CD4-positive, alpha-beta T cell treated with Interleukin-10 for 1 hour (primary cell): Measurements from ENCODE around the gene LAMB1.

Source experiments
- DNase-seq: peaks from one replicate; pipeline ENCODE4 v3.0.0-alpha.2; 2020

The LAMB1 gene

DNA sequence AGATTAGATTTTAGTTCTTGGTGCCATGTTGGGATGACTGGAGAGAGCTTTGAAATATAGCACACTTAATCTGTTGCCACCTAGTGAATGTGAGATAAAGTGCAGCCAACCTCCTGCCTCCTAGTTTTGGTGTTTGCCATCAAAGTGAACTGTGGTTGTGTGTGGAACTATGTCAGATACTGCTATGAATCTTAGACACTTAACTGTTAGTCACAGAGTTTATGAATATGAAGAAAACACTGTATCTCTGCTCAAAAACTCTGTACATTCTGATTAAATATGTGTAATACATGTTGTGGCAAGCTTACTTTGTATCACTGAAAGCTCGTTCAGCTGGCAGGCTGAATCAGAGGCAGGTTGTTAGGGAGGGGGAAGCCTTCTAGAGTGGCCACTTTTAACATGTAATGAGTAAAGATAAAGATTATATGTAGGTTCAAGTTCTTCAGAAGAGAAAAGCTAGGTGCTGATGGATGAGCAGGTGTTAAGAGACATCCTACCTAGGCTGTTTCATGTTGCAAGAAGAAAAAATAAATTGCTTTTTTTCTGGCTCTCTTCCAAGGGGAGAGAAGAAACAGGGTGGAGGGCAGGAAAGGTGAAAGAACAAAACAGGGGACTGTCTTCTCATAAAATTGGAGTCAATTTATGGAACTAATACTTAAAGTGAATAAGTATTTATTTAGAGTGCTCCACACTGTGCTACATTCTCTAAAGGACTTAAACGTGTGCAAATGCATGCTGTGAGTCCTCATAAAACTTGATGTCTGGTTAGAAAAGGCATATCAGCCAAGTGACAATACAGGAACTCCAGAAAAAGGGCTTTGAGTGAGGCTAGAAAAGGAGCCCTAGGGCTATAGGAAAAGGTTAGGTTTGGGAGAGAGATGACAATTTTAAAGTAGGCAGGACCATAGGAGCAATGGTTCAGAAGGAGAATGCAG, 14.1 kb upstream of the LAMB1 start:
- DNase-seq = no peak

DNA sequence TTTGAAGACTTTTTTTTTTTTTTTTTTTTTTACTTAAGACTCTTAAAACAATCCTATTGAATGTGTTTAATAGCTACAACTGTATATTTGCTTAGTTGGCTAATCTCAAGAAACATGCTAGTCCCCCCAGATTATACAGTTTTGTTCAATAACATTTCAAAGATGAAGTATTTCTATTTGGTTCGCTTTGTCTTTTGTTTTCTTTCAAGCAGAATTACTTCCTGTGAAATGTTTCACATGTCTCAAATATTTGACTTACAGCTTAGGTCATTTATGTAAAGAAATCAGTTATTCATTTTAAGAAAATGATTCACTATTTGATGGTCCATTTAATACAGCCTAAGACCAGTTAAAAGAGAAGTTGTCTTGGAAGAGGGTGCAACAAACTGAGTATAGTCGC, 12.8 kb upstream of the LAMB1 start:
- no peak for DNase-seq

DNA sequence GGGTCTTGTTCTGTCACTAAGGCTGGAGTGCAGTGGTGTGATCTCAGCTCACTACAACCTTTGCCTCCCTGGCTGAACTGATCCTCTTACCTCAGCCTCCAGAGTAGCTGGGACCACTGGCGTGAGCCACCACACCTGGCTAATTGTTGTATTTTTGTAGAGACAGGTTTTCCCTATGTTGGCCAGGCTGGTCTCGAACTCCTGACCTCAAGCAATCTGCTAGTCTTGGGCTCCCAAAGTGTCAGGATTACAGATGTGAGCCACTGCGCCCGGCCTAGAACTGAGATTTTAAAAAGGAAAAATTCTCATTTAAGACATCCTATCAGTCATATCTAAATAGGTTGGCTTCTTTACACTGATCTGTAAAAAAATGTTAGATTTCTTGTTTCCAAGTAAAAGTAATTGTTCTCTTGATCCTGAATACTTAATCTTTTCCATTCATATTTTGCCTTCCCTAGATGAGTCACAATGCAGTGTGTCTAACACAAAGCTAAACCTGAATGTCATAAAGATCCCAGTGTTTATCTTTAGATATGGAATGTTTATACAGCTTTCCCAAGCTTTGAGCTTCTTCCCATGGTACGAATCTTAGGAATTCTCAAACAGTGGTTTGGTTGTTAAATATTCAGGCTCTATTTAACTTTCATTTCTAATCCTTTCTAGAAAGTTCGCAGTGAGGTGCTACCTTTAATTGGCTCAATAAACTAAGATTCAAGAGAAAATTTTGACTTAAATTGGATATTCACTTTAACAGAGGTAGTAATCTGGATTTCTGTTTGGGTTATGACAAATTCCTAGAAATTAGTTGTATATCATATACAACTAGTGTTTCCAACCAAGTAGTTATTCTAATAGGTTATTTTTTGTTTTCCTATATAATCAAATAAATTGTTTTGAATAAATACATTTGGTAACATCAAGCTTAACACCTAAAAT, 12.1 kb upstream of the LAMB1 start:
- DNase-seq = no peak

DNA sequence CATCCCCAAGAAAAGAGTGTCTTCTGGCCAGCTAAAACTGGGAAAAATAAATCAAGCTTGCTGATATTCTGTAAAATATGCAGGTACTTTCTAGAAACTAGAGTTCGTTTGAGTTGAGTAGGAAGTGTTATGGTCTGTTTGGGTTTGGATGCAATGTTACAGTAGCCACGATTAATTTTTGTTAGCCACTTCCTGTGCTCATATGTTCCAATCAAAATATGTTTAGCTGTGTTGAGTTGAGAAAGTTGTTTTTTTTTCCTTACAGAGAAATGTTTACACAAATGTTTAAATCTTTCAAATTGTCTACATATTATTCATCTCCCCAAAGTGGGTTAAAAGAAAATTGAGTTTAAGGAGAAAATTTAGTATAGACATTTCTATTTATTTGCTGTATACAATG, 11.3 kb upstream of the LAMB1 start:
- no peak for DNase-seq

DNA sequence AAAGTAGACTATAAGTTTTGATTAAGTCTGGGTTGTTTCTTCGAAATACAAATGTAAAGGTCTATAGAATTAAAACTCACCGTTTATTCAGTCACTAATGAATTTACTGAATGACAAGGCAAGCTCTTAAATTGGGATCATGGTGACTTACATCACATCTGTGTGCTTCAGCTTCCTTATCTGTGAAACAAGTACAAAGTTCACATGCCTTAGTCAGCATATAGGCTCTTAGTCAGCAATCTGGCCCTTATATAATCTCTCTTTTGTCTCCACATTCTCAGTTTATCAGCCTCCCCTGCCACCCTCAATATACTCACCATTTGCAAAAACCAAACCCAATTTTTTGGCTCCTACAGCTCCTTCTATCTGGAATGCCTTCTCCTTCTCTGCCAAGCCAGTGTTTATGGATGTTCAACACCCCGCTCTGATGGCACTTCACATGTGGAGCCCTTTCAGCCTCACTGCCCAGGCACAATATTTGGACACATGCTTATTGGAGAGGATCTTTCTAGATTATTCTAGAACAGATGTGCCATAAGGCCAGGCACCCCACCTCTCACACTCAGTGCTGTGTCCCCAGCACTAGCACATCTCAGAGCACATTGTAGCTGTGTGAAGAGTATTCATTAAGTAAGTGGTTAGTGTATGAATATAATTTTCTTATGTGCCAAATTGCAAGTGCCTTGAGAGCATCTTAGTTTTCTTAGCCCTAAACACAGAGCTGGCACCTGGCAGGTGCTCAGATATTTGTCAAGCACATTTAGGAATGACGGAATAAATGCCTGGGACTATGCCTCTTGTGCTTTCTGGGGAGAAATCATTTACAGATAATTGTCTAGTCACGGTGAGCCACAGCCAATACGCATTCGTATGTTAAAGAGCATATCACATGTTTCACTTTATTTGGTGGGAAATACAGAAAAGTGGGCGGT, 9.8 kb upstream of the LAMB1 start:
- no peak for DNase-seq

DNA sequence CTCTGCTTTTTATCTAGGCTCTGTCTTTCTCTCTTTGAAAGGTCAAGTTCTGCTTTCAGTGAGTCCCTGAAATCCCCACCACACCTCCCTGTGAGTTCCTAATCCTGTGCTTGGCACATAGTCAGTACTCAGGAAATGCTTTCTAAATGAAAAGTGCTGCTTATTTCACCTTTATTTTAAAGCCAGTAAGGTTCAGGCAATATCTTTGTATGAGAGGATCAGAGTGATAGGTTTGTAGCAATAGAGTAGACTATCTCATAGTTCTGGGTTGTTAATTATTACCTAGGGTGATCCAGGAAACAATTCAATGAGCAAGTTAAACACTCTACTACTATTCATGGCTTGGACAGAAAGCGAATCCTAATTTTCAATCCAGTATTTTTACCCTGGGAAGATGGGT, 7.4 kb upstream of the LAMB1 start:
- DNase-seq = no peak

DNA sequence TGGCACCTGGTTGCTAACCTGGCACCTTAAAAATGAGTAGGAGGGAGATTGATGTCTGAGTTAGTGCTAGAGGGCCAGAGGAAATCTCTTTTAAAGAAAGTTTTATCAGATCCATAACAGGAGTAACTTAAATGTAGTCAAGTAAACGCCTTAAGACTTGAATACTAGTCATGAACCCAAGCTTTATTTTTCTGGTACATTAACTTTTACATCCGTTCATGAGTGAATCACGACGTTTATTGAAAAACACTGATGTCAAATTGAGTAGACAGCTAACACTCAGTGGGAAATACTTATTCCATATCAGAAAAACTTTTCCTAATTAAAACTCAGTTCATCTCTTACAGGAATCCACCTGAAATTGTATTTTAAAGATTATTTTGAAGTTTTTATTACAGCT, 6.9 kb upstream of the LAMB1 start:
- no peak for DNase-seq

DNA sequence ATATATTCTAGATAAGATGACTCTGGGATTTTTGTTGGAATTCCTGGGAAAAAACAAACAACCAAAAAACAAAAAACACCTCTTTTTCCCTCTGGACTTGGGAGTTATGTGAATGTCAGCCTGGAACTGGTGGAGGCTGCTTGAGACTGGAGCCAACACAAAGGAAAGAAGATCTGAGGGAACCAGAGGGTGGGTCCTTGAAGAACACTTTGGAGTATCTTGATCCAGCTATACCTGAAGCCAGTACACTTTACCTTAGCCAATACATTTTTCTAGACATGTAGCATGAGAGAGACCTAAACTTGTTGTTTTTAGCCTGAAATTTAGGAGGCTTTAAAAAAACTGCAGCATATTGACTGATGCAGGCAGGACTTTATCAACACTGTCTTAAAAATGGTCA, 5.9 kb upstream of the LAMB1 start:
- no peak for DNase-seq

DNA sequence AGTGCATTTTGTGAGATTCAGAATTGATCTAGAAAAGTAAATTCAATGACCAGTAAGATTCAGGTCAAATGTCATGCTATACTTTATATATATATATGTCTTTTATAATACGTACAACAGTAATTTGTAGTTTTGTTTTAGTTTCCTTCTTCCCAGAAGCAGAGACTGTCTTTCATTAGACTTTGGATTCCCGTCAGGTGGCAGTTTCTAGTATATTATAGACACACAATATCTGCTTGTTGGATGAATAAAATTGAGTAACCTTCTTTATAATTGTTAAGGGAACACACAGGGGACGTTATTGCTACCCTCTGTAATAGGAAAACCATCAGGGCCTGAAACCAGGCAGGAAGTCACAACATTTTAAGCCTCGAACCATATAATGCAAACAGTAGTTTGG, 5.3 kb upstream of the LAMB1 start:
- no peak for DNase-seq

DNA sequence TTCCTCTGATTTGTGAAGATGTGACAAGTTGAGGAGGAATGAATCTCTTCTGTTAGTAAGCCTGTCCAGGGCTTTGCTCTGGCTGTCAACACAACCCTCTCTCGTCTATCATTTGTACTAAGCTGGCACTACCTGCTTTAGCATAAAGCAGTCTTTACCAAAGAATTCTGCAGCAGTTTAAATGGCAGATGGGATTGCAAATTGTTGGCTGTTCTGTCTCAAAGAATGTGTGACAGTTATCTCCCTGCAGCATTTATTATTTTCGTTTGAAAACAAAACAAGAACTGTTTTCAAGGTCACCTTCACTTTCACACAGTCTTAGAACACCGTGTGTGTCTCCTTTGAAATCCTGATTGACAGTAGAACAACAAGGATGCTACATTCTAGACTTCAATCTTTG, 4.8 kb upstream of the LAMB1 start:
- no peak for DNase-seq

DNA sequence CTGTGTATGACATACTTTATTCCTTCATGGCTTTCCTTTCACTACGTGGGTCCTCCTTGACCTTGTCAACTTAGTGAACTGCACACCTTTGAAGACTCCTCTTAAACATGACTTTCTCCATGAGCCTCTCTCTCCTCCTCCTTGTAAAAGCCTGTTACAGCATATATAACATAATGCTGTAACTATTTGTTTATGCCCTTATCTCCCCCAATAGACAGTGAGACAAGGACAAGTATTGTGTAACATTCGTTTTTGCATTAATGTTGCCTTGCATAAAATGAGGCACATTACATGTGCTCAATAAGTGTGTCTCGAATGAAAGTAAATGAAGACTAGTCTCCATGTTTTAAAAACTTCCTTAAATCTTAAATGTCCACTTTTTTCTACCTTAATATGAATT, 4.3 kb upstream of the LAMB1 start:
- DNase-seq = no peak

DNA sequence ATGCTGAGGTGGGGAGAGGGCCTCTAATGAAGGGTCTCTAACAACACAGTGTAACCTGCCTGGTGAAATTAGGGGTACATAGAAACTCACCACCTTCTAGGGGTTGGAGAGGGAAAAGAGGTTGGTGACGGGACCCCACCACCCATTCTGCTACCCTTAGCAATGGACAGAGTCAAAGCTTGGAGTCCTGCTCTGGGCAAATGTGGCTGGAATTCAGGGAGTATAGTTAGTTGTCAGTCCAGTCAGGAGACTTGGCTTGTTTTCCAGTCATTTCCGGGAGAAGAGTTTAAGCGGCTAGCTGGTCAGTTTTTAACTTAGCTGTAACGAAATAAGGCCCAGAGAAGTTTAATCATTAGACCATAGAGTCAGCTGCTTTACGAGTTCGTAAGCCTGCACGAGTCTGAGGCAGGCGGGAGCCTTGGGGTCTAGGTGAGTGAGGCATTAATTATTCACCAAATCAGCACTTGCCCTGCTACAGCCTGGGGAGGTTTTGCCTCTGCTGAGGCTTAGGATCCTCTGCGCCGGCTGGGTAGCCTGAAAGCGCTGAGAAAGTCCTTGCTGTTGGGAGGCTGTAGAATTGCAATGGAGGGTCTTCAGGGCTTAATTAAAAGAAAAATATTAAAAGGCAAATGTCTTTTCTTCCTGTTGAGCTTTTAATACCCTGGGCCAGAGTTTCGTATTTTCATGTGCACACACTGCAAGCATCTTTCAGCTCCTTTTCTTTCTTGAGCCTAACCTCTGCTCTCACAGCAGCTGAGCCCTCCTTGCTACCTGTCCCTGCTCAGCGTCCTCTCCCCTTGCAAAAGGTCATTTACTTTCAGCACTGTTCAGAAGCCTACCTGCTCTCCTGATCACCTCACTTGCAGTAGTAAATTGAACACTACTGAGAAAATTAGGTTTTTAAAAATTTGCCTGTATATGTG, 1.5 kb upstream of the LAMB1 start:
- DNase-seq = no peak

DNA sequence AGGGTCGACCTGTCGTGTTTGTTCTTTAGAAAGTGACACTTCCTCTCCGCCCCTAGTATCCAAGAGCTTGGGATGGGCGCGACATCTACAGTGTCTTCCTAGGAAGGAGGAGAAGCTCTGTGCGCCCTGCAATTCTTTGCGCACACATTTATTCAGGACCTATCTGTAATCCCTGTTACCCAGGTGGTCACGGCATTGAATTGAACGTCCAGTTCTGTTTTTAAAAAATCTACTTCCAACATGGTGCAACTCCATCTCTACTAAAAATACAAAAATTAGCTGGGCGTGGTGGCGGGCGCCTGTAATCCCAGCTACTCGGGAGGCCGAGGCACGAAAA, 606 bp upstream of the LAMB1 start:
- no peak for DNase-seq

DNA sequence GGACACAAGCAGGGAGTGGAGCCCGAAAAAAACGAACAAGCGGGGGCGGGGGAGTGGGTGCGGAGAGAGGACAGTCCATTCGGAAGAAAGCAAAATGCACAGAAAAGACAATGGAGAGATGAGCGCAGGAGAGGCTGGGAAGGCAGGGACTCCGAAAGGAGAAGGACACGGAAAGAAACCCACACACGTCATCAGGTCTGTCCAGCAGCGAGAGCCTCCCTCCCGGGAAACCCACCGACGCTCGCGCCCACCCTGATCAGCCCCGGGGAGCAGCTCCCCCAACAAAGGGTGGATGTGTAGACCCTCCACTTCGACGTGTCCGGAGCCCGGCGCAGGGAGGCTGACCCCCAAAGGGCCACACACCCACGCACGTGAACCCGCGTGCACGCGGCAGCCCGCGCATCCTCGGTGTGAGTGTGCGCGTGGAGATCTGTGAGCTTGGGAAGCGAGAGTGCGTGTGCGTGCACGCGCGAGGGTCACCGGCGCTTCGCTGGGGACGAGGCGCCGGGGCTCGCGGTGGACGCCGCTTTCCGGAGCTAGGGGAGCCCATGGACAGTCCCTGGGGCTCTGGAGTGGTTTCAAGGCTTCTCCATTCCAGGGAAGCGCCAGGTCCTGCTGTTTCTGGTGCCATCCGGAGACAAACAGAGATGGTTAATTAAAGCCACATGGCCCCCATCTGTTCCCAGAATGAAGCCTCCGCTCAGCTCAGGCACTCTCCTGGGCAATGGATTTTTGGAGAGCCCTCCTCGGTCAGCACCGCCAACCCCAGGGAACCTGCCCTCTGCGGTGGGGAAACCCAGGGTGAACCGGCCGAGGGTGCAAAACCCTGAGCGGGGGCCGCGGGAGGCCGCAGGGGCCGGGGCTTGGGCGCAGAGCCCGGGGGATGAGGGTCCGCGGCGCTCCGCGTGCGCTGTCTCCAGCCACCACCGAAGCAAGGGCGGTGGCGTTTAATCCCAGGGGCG, 916 bp downstream of the LAMB1 start:
- no peak for DNase-seq

DNA sequence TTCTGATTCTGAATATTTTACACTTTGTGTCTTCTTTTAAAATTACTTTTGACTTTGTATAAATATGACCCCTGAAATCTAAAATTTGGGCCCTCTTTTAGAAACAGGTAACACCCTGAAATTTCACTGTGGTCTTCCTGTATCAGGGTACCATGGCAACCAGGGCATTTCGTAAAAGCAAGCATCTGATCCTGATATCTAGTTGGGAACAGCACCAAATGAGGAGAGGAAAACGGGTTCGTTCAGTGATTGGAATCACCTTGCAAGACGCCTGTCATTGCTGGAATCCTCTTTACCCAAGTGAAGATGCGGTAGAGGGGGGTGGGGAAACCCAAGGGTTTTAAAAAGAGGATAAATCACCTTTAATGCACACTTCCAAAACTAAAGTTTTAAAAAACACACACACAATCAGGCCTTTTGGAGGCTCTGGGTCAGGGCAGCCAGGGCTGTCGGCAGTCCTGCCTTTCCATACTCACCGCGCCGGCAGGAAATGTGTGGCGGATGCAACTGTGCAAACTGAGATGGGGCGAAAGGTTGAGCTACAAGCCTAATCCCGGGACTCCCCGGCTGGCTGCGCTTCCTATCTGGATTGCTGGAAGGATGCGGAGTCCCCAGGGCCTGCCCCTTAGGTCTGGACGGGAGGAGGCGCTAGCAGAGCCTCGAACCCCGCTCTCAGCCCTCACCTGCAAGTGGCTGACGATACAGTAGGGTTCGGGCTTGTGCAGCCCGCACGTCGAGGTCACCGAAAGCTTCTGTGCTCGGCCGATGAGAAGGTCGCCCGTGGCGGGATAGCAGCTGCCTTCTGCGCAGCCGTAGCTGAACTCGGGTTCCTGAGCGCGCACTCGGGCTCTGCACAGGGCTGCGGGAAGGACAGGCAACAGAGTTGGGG, 1.8 kb downstream of the LAMB1 start:
- DNase-seq = no peak

DNA sequence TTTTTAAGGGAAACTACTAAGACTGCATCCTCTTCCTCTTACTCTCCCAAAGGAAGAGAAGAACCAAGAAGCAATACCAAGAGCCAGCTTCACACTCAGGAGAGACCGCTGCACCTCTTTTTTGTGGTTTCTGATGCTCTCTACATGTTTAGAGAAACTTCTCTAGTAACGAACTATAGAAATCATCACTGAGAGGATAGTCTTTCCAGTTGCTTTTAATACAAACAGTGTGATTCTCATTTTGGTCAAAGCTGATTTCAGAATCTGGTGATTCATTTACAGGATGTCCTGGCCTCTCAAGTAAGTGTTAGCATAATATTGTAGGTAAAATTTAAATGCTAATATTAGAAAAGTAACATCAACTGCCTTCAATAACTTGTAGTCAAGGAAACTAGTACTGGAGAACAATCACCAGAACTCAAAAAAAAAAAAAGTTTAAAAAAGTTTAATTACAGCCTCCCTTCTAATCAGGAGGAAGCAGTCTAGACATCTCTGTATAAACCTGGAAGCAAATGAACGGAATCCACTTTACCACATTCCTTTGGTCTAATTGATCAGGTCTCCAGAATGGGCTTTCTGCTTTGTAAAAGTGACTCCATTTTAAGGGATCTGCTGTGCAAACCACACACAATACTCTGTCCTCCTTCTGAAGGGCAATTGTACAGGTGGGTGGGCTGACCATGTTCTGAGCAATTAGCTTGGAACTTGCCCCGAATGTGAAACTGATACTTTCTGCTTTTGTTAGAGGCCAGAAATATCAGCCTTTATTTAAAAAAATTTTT, 3.0 kb downstream of the LAMB1 start:
- DNase-seq = no peak

DNA sequence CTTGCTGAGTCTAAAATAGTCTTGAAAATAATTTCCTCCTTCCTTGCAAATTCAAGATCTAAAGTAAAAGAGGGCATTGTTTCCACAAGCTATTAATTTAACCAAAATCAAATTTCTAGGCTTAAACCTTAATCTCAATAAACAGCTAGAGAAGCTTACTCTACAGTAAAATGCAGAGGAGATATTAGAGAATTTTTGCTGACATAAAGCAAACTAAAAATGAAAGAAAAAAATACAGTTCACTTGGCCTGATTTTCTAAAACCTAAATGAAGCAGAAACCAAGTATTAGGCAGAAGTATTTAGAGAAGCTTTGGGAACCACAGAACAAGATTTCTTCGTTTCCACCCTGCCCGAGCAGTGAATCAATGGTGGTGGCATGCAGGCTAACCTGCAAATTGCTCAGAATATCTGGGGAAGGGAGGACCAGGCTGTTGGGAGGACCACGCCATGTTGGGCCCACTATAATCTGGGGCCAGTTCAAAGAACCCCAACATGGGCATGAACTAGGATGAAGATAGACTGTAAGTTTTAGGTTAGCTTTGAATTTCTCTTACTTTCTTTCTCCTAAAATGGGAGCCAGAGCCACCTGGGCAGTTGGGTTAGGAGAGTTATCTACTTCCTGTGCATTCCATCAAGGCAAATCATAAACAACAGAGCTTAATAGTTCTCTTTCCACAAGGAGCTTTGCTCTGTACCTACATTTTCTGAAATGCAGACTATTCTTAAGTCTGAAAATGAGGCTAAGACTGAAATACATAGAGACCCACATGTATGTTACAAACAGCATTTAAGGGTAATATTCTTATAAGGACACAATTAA, 4.1 kb downstream of the LAMB1 start:
- no peak for DNase-seq

DNA sequence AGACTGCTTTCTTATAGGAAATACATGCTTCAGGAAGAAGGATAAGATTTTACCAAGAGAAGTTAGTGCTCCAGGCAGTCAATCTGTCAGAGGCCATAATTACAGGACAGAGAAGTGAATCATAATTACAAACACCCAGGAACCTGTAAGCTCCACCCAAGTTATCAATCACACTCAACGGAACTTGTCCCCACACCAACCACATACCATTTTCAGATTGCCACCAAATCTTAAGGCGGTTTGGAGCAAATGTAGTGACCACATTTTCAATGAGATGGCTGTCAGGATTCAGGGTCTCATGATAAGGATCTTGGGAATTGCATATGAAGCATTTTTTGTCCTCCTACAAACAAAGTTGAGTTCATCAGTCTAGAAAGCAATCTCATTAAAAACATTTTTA, 4.8 kb downstream of the LAMB1 start:
- no peak for DNase-seq
